ENCODE measurements around the gene MOB3B.

The MOB3B gene

GRCh38 chr9:27471366-27471765, 58.2 kb downstream of the MOB3B start:
- CTCF ChIA-PET: no interaction called here
- no peaks in the 10 kb centered on the region for H3K9me3 ChIP-seq (ENCODE audit: control insufficient read depth, insufficient read depth, low read depth, low read length)
- TF ChIP-seq ZNF354C (tag by site-specific recombination; IDR thresholded peaks at IDR 0.05; ENCODE audit: borderline replicate concordance, low read depth): no peak
- no peak for TF ChIP-seq ZNF214 (tag by site-specific recombination; IDR thresholded peaks at IDR 0.05; ENCODE audit: borderline replicate concordance)
- TF ChIP-seq ZNF513 (tag by site-specific recombination; IDR thresholded peaks at IDR 0.05): no peak
- TF ChIP-seq ZNF132 (tag by site-specific recombination; IDR thresholded peaks at IDR 0.05; ENCODE audit: borderline replicate concordance): no peak
- TF ChIP-seq ZNF16 (tag by site-specific recombination; IDR thresholded peaks at IDR 0.05; ENCODE audit: low read depth): no peak
- no peak for TF ChIP-seq ZNF26 (tag by site-specific recombination; IDR thresholded peaks at IDR 0.05)
- peaks cover 9% of the 10 kb centered on the region for H3K4me1 ChIP-seq (ENCODE audit: control insufficient read depth, insufficient read depth, low read length)
- no peaks in the 10 kb centered on the region for H3K36me3 ChIP-seq (ENCODE audit: control insufficient read depth in 2 of 2, insufficient read depth in 1 of 2, low read length in 2 of 2)
- POLR2A ChIA-PET: no interaction called here
- no peak overlapping the region for H3K4me3 ChIP-seq (ENCODE audit: low read depth, low read length)
- H3K27ac ChIP-seq (ENCODE audit: extremely low read depth, low read depth, low read length): no peak overlapping the region

- H3K36me3 ChIP-seq (ENCODE audit: control insufficient read depth in 2 of 2, insufficient read depth in 1 of 2, low read length in 2 of 2): no peaks in the 10 kb centered on the region
- no peak for TF ChIP-seq GFI1B (tag by site-specific recombination; IDR thresholded peaks at IDR 0.05)
- no peak overlapping the region for H3K4me3 ChIP-seq (ENCODE audit: low read depth, low read length)
- H3K9me3 ChIP-seq (ENCODE audit: control insufficient read depth, insufficient read depth, low read depth, low read length): no peaks in the 10 kb centered on the region
- peaks cover 9% of the 10 kb centered on the region for H3K4me1 ChIP-seq (ENCODE audit: control insufficient read depth, insufficient read depth, low read length)
- ChIA-PET CTCF (no interaction called here), POLR2A (no interaction called here)
- H3K27ac ChIP-seq (ENCODE audit: extremely low read depth, low read depth, low read length): no peak overlapping the region
These were observed 59.2 kb downstream of the MOB3B start for GRCh38 chr9:27470291-27470856.

- H3K9me3 ChIP-seq (ENCODE audit: control insufficient read depth, insufficient read depth, low read depth, low read length): no peaks in the 10 kb centered on the region
- peaks cover 9% of the 10 kb centered on the region for H3K4me1 ChIP-seq (ENCODE audit: control insufficient read depth, insufficient read depth, low read length)
- H3K4me3 ChIP-seq (ENCODE audit: low read depth, low read length): no peak overlapping the region
- no peak overlapping the region for H3K27ac ChIP-seq (ENCODE audit: extremely low read depth, low read depth, low read length)
- ChIA-PET POLR2A (no interaction called here), CTCF (no interaction called here)
- no peaks in the 10 kb centered on the region for H3K36me3 ChIP-seq (ENCODE audit: control insufficient read depth in 2 of 2, insufficient read depth in 1 of 2, low read length in 2 of 2)
- no peak for TF ChIP-seq ZNF830 (tag by site-specific recombination; IDR thresholded peaks at IDR 0.05; ENCODE audit: low read depth)
- no peak for TF ChIP-seq SCRT2 (tag by site-specific recombination; IDR thresholded peaks at IDR 0.05)
- no peak for TF ChIP-seq ZNF623 (tag by site-specific recombination; IDR thresholded peaks at IDR 0.05)
- no peak for TF ChIP-seq GLIS2 (tag by site-specific recombination; IDR thresholded peaks at IDR 0.05)
- no peak for TF ChIP-seq ZFP37 (tag by site-specific recombination; IDR thresholded peaks at IDR 0.05)
- TF ChIP-seq ZNF350 (tag by site-specific recombination; IDR thresholded peaks at IDR 0.05): no peak
- TF ChIP-seq ZBTB7A (tag by site-specific recombination; IDR thresholded peaks at IDR 0.05; ENCODE audit: low read depth): no peak
- TF ChIP-seq BCL11B (tag by site-specific recombination; IDR thresholded peaks at IDR 0.05; ENCODE audit: low read depth): no peak
- no peak for TF ChIP-seq ZNF514 (tag by site-specific recombination; IDR thresholded peaks at IDR 0.05)
- TF ChIP-seq YY1 (tag by site-specific recombination; IDR thresholded peaks at IDR 0.05): no peak
- TF ChIP-seq ZNF366 (tag by site-specific recombination; conservative IDR thresholded peaks at IDR 0.05): no peak
- TF ChIP-seq OSR2 (tag by site-specific recombination; IDR thresholded peaks at IDR 0.05): no peak
These were observed 60.1 kb downstream of the MOB3B start for GRCh38 chr9:27469550-27469949.

Measured in HEK293 (cell line).